Tongue (tissue), 2 donors: ENCODE data around the gene ANO2. TPM values are rescaled to one million over a fixed set of nuclear protein-coding genes. Genes with fewer than 3 reads are reported as not detected.

Source experiments
- DNase-seq: peaks from one replicate; pipeline ENCODE4 v3.0.0-alpha.2; 2015
- total RNA-seq: library from RNA; depleted of rRNA; stranded (reverse); fragments of >200 nt; gene quantifications from one replicate; pipeline ENCODE4 v1.2.3, GENCODE V29; 2014

The ANO2 gene
- total RNA-seq, 1 donor from 2014 or later = 4.8 TPM

DNA sequence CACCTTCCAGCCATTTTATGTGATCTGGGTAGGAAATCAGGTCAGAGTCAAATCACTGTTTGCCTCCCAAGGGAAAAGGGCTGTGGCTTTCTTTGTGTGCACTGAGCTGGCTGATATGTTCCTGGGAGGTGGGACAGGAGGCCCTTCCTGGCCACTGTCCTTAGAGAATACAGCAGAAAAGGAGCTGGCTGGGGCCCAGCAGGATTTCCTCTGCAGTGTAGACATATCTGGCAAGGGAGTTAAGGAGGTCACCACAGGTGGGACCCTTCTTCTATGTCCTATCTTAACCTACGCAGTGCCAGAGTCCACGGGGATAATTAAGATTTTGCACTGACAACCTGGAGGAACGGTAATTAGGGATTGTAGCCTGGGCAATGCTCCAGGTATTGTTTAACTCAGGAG lies 367.8 kb downstream of the ANO2 start:
- DNase-seq = no peak

DNA sequence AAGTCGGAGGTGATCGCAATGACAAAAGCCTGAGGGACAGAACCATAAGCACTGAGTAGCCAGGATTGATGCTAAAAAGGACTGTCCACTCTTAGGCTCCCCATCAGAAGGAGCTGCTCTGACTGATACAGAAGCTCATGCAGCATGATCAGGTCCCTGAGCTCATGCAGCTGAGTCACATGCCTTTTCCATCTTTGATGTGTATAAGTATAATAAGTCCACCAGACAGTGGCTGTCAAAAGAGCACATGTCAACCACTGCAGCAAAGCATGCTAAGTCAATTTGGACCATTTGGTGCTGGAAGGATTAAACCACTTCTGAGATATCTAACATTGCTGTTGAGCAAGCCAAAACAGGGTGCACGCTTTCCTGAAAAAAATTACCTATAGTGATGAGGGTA lies 369.1 kb downstream of the ANO2 start:
- no peak for DNase-seq

DNA sequence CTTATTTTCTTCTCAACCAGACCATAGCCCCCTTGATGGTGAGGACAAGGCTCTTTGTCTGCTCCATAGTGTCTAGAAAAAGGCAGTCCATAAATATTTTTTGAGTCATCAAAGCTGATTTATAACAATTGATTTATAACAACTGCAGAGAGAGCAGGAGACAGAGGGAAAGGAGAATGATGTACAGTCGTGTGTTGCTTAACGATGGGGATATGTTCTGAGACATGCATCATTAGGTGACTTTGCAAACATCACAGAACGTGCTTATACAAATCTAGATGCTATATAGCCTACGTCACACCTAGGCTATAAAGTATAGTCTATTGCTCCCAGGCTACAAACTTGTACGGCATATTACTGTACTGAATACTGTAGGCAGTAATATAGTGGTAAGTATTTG lies 369.8 kb downstream of the ANO2 start:
- DNase-seq = no peak

DNA sequence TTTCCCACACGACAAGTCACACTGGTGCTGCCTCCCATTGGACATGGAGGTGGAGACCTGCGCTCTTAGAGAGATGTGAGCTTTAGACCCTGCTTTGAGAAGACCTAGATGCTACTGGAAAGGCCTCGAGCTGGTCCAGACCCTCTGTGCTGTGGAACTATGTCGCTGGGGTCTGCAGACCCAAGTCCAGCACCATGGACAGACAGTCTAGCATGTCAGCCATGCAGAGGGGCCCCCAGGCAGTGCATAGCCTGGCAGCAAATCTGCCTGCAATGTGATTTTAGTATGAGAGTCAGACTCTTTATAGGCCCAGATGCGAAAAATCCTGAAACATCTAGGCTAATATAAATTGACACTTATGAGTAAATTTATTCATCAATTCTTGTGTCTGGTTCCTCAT lies 371.7 kb downstream of the ANO2 start:
- DNase-seq = no peak

DNA sequence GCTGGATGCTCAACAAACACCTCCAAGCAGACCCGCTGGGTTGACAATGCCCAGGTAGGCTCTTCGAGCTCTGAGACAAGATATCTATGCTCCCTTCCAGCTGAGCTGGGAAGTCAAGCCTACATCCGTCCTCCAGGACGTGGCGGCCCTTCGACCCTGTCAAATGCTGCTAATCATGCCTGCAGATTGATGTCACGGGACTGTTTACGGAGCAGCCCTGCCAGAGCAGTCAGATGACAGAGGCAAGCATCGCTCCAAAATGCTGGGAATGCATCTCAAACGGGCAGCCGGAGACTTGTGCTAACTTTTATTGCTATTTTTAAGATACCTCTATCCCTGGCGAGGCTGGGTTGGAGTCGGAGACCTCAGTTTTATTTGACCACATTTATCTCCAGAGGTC lies 373.9 kb downstream of the ANO2 start:
- DNase-seq = no peak

DNA sequence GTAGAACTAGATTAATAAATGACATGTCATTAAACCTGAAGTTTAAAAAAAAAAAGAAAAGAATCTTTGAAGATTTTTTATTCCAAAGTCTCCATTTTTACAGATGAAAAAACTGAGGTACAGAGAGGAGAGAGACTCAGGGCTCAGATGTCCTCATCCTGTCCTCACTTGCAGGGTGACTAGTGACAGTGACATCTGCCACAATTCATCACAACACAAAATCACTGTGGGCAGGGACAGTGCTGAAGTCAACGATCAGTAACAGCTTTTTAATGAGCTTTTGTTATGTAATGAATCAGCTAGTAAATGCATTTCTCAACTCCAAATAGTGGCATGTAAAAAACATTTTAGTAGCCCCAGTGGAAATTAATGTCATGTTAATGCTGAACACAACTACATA lies 374.6 kb downstream of the ANO2 start:
- DNase-seq = no peak

DNA sequence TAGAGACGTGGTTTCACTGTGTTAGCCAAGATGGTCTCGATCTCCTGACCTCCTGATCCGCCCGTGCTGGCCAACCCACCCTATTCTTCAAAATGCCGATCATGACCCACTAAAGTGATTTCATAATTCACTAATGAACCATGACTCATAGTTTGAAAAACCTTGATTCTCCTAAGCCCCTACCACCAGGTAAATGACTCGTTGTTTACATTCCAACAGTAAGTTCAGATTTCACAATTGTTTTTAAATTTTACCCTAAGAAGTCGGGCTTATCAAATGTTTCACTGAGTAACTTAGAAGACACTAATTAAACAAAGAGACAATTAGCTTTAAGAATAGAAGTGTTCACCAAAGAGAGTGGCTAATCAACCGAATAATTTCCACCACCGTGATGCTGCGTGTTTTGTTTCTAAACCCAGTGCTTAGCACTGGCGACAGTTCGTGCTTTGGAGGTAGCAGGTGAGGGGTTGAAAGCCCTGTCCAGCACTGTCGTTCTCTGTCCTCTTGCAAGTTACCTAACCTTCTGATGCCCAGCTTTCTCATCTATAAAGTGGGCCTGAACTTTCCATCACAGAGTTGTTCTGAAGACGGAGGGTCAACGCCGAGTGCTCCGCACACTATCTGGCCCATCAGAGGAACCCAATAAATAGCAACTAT lies 376.6 kb downstream of the ANO2 start:
- no peak for DNase-seq

DNA sequence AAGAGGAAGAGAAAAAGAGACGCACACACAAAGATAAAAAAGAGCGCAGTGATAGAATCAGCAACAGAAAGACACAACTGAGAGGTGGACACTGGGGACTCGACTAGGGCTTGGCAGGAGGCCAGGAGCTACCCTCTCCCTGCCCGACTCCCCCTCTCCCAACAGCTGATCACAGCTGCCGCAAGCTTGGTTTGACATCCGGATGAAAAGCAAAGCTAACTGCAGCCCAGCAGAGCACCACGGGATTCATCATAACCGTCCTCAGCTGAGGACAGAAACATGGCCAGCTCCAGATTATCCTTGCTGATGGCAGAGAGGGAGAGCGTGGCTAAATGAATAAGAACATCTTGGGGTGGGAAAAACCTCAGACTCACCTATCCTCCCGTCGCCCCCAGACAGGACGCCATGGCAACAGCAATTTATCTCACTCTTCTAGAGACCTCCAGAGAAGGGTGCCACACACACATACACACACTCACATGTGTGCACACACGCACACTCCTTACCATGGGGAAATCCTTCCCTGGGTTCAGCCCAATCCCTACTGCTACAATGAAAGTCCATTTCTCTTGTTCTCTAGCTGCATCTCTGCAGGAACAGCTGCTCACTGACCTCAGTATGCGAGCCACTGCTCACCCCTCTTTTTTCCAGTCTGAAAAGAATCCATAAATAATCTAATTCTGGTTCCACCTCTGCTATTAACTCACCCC lies 377.9 kb downstream of the ANO2 start:
- peak; percentile 96 for DNase-seq

DNA sequence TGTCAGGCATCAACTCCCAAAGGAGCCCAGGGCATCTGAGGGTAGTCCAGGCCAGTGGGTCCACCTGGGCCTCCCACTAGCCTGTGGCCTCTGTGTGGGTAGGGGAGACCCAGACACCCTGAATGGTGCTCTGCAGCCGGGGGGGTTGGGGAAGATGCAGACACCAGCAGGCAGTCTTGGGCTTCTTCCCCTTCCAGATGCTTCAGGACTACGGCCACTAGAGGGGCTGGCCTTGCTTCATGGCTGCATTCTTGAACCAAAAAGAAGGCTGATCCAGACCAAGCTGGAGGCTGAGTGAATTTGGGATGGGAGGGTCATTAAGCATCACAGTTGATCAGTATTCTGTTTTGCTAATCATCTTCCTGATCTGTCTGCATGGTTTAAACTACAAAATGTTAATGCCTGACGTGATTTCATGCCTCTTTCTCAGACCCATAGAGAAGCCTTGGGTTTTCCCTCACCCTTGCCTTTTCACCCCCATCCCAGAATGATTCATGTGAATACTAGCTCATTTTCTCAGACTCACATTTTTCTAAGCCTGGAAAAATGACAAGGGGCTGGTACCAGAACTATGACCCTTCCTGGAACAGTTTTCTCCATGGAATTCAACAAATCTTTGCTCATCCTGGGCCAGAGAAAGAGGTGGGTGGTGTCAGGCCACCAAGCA lies 379.0 kb downstream of the ANO2 start:
- DNase-seq = no peak

DNA sequence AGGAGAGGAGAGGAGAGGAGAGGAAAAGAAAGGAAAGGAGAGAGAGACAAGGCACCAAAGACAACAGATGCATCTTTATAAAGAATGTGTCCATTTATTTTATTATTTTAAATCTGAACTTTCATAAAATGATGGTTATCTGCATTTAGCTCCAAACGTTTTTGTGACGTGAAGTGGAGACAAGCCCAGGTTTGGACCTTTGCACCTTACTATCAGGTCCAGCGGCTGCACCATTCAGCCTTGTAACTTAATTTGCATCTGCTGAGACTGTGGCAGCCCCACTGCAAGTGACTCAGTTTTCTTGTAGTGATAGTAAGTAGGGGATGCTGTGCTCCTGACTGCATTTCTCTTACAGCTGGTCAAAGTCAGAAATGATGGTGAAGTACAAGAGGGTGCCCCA lies 382.5 kb downstream of the ANO2 start:
- DNase-seq = no peak

DNA sequence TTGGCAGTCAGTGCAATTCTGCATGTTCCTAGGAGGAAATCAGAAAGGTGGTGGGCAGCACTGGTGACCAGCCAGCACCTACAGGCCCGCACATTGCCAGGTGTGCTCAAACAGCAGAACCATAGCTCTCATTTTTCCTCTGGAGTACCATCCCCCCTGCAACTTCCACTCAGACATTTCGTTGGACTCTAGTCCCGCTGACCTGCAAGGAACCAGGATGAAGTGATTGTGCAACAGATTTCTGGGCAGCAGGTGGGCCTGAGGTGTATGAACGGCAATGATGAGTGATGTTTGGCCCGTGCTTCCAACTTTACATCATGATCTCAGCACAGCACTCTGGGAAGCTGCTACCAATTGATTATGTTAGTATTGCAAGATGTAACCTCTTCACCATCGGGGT lies 383.2 kb downstream of the ANO2 start:
- no peak for DNase-seq

DNA sequence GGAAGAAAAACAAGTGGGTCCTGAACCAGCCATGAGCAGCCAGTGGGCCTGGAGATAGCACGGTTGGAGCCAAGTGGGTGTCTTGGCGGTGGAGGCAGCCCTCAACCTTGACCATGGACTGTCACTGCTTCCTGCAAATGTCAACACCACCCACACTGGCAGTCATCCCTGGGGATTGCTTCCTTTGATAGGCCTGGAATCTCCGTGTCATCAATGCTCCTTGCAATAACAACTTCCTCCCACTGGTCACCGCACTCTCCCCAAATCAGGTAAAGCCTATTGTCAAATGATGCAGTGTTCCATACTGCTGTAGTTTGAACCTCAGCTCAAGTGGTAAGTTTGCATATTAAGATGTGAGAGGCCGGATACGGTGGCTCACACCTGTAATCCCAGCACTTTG lies 384.0 kb downstream of the ANO2 start:
- DNase-seq = no peak

DNA sequence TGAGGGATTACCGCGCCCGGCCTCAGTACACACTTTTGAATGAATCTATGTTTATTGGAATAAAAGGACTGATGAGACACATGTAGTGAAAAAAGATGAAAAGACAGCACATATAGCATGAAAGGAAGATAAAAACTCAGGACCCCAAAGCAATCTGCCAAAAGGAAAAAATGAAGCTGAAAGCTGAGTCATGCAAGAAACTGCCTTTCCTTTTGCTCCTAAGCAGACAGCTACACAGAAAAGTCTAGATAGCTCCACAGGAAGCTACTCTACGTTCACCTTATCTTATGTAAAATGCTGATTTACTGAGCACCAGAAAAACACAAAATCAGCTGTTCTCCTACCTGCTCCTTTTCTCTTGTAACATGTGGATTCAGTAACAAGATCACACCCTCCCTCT lies 384.8 kb downstream of the ANO2 start:
- DNase-seq = no peak

DNA sequence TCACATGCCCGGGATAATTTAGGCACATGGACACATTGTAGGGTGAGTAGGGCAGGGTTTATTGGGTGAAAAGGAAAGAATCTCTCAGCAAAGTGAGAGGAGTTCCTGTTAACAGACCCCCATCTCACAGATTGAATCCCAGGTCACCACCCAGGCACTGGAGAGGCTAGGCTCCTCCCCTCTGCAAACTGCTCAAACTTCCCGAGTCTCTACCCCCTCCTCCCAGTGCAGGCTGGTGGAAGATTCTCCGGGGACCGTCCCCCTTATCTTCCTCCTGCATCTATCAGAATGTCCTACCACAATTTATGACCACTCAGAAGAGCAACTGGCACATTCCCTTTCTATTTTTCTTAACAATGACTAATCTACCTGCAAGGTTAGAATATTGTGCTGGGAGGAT lies 387.2 kb downstream of the ANO2 start:
- no peak for DNase-seq

DNA sequence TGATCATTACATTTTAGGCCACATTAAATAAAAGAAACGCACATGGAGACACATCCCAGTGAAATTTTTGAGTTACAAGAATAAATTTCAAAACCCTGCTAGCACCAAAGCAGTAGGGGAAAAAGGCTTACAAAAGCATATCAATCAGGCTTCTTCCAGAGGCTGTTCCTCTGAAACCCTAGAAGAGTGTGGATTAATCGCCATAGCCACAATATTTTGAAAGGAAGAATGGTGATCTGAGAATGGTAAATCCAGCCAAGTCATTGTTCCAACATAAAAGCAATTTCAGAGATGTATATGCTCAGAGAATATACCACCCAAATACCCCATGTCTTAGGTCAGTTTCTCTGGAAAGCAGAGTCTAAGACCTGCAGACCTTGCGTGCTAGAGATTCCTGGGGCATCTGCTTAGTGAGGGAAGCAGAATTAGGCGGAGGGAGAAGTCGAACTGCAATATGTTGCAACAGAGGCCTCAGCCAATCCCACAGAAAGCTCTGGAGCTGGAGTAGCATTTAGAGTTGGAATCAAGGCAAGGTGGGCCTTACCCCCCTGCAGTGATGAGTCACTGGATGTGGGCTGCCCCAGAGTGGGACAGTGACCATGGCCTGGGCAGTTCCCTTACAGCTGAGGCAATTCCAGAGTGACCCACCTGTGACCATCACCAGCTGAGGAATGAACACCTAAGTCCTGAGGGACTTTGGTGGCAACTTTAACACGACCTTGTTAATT lies 387.9 kb downstream of the ANO2 start:
- peak; percentile 69 for DNase-seq

DNA sequence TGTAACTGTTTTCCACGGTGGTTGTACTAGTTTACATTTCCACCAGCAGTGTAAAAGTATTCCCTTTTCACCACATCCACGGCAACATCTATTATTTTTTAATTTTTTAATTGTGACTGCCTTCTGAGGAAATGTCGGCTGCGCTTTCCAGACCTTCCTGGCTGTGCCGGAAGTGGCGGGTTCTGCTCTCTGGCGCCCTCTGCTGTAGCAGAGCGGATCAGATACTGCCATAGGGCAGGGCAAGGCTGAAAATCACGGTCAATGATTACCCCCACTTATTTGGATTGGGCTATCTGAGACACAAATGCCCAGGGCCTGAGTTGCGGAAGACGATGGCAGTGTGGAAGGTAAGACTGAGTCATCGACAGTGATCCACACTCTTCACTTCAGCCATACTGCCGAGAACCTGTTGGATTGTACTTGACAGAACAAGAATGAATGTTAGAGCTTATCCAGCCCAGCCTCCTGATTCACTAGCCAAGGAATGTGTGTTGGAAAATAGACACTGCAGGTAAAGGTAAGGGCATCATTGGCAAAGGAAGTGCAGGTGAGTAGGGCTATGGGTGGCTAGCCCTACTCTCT lies 388.9 kb downstream of the ANO2 start:
- no peak for DNase-seq

DNA sequence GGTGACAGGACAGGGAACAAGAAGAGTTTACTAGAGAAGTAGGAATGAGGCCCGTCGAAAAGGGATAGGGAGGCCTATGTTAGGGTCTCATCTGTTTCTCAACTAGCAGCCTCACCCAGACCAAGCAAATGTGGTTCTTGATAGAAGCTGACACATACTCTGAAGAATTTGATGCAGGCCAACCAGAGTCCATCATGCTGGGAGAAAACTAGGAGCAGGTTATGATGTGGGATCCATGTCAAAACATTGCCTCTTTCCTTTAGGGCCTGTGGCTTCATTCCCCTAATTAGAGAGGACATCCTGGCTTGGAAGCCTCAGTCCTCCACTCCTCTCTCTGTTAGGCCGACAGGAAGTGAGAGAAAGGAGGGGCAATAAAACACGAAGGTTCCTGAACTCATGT lies 390.3 kb downstream of the ANO2 start:
- no peak for DNase-seq

DNA sequence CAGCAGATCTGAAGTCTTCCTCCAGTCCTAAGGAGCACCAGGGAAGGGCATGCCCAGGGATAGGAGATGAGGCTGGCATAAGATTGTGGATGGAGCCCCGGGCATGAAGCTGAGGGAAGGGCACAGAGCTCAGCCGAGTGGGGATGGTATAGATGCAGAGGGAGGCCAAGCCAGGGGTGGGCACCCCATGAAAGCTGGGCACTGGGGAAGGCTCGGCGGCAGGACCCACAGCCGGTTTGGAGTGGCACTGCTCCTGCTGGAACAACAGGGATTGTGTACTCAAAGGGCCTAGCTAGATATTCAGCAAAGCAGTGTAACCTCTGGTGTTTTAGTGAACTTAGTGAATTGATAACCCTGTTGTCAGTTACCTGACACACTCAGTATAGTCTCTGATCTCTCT lies 396.0 kb downstream of the ANO2 start:
- no peak for DNase-seq

DNA sequence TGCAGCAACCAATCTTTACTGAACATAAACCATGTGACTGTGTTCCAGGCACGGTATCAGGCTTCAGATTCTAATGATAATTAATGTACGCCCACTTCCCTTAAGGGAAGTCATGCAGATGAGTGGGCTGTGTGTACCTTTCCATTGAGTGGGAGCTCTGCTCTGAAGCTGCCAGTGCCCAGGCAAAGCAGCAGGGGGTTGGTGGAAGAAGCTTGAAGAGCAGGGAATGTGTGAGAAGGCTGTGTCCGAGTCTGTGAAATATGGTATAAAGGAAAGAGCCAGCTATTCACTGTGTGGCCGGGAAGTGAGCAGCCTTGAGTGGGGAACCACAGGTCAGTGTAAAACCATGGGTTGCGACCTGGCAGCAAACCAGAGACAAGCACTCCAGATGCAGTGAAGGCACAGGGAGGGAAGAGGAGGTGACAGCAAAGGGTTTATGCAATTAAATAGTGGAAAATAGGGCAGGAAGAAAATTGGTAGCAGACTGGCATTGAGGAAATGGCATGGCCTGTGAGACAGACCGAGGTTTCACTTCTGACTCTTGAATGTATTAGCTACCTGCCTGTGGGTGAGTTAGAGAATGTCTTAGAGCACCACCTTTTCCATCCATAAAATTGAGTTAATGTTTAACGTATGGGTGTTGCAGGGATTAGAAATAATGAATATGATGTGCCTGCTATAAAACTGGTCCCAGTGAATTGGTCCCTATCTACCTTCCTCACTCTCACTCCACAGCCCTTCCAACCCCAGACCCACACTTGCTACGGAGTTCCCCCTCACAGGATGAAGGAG lies 396.7 kb downstream of the ANO2 start:
- DNase-seq = no peak

DNA sequence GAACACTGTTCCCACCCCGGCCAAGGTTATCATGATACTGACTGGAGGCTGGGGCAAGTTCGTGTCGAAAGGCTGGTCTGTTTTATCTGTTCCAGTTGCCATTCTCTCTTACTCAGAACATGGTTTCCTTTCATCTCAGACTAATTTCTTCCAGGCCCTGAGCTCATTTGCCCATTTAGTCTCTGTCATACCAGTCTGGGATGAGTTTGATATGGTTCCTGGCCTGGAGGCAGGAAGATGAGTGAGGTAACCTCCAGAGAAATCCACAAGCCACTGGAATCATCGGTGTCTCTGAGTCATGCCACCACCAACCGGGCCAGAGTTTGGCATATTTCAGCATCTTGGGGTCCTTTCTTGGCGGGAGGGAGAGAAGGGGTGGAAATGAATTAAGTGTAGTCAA lies 398.4 kb downstream of the ANO2 start:
- DNase-seq = no peak

DNA sequence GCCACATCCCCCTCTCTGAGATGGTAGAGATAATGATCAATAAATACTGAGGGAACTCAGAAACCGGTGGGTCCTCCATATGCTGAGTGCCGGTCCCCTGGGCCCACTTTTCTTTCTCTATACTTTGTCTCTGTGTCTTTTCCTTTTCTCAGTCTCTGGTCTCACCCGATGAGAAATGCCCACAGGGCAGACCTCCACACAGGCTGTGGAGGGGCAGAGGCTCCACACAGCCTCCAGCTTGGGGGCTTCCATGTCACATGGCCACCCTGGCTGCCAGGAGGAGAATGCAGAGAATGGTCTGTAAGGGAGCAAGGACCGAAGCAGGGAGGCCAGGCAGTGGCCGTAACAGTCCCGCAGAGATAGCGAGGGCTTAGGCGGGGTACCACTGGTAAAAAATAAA lies 407.3 kb downstream of the ANO2 start:
- no peak for DNase-seq
